ENCODE results near the gene KRT33B. TPM values are rescaled to one million over a fixed set of nuclear protein-coding genes. Genes with fewer than 3 reads are reported as not detected.

KRT33B gene
- total RNA-seq, 4 donors from 2014 or later: not detected

DNA sequence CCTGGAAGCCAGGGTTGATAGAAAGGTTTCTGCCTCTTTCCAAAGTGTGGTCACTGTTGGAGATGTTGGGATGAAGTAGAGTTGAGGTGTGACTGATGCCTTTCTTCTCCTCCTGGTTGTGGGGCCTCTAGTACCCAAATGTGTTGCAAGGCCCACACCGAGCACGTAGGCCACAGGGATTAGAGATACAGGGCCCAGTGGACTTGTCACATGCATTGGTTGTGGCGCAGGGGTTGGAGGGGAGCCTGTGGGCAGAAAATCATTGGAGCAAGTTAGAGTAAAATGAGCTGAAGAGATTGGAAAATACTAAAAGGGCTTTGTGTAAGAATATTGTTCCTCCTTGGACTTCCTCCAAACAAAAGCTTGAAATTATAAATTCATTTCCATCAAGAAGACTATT lies 23.6 kb downstream of the KRT33B start:
- in situ Hi-C loops (cut with MboI; ENCODE audit: low sequenced_read_pairs in 4 of 4): no loop called here
- TF ChIP-seq CTCF (IDR thresholded peaks at IDR 0.05 in 4 of 5, conservative IDR thresholded peaks at IDR 0.05 in 1 of 5) (no peak), POLR2A (IDR thresholded peaks at IDR 0.05) (no peak)

DNA sequence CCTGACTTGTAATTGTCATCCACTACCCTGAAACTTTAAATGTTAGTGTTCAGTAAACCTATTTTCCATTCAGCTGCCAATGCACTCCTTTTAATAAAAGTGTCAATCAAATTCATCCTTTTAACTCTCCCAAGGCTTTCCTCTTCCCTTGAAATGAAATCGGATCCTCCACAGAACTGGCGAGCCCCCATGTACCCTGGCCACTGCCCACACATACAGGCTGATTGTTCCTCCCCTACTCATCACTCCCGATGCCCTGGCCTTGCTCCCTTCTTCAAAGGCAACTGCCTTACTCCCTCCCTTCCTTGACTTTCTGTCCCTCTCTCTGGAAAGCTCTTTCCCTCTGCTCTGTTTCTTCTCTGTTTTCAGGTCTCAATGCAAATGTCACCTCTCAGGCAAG lies 26.6 kb downstream of the KRT33B start:
- Histone ChIP-seq H3K27me3 (no peaks in the 10 kb centered on the region), H3K27ac (no peak overlapping the region), H3K4me3 (no peak overlapping the region), H3K9me3 (no peaks in the 10 kb centered on the region), H3K36me3 (no peaks in the 10 kb centered on the region), H3K4me1 (no peaks in the 10 kb centered on the region)
- no peak for ATAC-seq
- intact Hi-C loops (cut with DNase I; ENCODE audit: low total_unique reads): no loop called here
- DNase-seq: no peak
- TF ChIP-seq POLR2A (IDR thresholded peaks at IDR 0.05): no peak
- TF ChIP-seq CTCF (IDR thresholded peaks at IDR 0.05 in 4 of 5, conservative IDR thresholded peaks at IDR 0.05 in 1 of 5): no peak
- in situ Hi-C loops (cut with MboI; ENCODE audit: low sequenced_read_pairs in 4 of 4): no loop called here

More for the DNA sequence above, 23.6 kb downstream of the KRT33B start:
- no peak for ATAC-seq
- Histone ChIP-seq H3K4me1 (no peaks in the 10 kb centered on the region), H3K9me3 (no peaks in the 10 kb centered on the region), H3K36me3 (no peaks in the 10 kb centered on the region), H3K4me3 (no peak overlapping the region), H3K27me3 (no peaks in the 10 kb centered on the region), H3K27ac (no peak overlapping the region)
- no peak for DNase-seq
- intact Hi-C loops (cut with DNase I; ENCODE audit: low total_unique reads): no loop called here

DNA sequence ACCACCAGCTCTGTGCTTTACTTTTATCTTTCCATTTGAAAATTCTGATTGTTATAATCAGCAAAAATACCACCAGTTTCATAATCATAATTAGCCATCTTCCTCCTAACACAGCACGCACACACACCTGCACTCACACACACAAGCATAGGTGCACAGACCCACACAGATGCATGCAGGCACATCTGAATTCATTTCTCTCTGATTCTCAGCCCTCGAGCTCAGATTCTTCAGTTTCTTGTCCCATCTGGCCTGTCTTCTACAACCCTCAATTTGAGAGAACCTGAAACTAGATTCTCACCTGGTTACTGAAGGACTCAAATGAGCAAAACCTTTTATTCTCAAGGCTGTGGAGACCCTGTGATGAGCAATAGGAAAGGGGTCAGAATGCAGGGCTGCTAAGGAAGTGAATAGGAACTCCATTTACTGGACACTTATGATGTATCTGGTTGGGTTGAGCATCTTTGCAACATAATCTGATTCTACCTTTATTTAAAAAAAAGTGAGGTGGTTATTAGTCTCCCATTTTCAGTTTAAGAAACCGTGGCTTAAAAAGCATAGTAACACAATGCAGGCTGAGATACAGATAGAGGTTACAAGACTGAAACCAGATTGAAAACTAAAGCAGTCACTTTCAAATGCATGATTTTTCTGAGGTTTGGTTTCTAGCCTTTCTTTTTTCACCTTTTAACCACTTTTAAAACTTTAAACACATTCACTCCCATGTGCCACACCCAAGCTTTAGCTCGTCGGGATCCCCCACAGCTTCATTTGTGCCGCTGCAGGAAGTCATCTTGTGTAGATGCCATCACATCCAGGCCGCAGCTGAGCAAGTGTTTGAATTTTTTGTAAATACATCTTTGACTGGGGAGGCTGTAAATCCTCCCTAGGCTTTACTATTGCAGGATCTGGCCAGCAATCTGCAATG lies 28.4 kb downstream of the KRT33B start:
- Histone ChIP-seq H3K27me3 (no peaks in the 10 kb centered on the region), H3K4me1 (no peaks in the 10 kb centered on the region), H3K4me3 (no peak overlapping the region), H3K36me3 (no peaks in the 10 kb centered on the region), H3K9me3 (no peaks in the 10 kb centered on the region), H3K27ac (no peak overlapping the region)
- ATAC-seq: no peak
- no peak for TF ChIP-seq CTCF (IDR thresholded peaks at IDR 0.05 in 4 of 5, conservative IDR thresholded peaks at IDR 0.05 in 1 of 5)
- no peak for TF ChIP-seq POLR2A (IDR thresholded peaks at IDR 0.05)
- intact Hi-C loops (cut with DNase I; ENCODE audit: low total_unique reads) (no loop called here), in situ Hi-C loops (cut with MboI; ENCODE audit: low sequenced_read_pairs in 4 of 4) (no loop called here)
- no peak for DNase-seq

- no peak for DNase-seq
- intact Hi-C loops (cut with DNase I; ENCODE audit: low total_unique reads): no loop called here
- TF ChIP-seq CTCF (IDR thresholded peaks at IDR 0.05 in 4 of 5, conservative IDR thresholded peaks at IDR 0.05 in 1 of 5) (no peak), POLR2A (IDR thresholded peaks at IDR 0.05) (no peak)
- in situ Hi-C loops (cut with MboI; ENCODE audit: low sequenced_read_pairs in 4 of 4): no loop called here
- no peak for ATAC-seq
- Histone ChIP-seq H3K27ac (no peak overlapping the region), H3K27me3 (no peaks in the 10 kb centered on the region), H3K4me1 (no peaks in the 10 kb centered on the region), H3K36me3 (no peaks in the 10 kb centered on the region), H3K4me3 (no peak overlapping the region), H3K9me3 (no peaks in the 10 kb centered on the region)
Observed at GRCh38 chr17:41340494-41340893, 29.1 kb downstream of the KRT33B start.

Measured in gastrocnemius medialis (tissue), 4 donors.